Endodermal cell (in vitro differentiated cells): ENCODE results near the gene PSMF1. TPM values are rescaled to one million over a fixed set of nuclear protein-coding genes. Genes with fewer than 3 reads are reported as not detected.

Experiments used
- DNase-seq: peaks from one replicate; pipeline ENCODE4 v3.0.0-alpha.2; 2017
- H3K27ac ChIP-seq: 2 replicates; pipeline ENCODE4 v1.5.1; 2013; ENCODE audit warnings: mild to moderate bottlenecking, low read depth, low read length, moderate library complexity
- H3K27me3 ChIP-seq: 2 replicates; pipeline ENCODE4 v1.6.1; 2013; ENCODE audit warnings: mild to moderate bottlenecking, low read length, moderate library complexity; ENCODE audit not compliant: insufficient read depth, control insufficient read depth, poor library complexity, severe bottlenecking
- H3K36me3 ChIP-seq: 2 replicates; pipeline ENCODE4 v1.7.0; 2013; ENCODE audit warnings: mild to moderate bottlenecking, low read length, moderate library complexity; ENCODE audit not compliant: control insufficient read depth, insufficient read depth
- H3K4me1 ChIP-seq: one replicate; pipeline ENCODE4 v1.7.0; 2013; ENCODE audit warnings: low read length; ENCODE audit not compliant: control insufficient read depth, insufficient read depth
- H3K4me3 ChIP-seq: 2 replicates; pipeline ENCODE4 v1.5.1; 2013; ENCODE audit warnings: mild to moderate bottlenecking, low read length, moderate library complexity
- H3K9ac ChIP-seq: 2 replicates; pipeline ENCODE4 v1.6.1; 2013; ENCODE audit warnings: mild to moderate bottlenecking, low read length, moderate library complexity; ENCODE audit not compliant: poor library complexity, severe bottlenecking; ENCODE audit errors: extremely low read depth
- H3K9me3 ChIP-seq: 2 replicates; pipeline ENCODE4 v1.6.1; 2013; ENCODE audit warnings: mild to moderate bottlenecking, low read length, moderate library complexity; ENCODE audit not compliant: control insufficient read depth
- H3K27ac Mint-ChIP-seq: 2 replicates; pipeline ENCODE4 v1.8.0; 2020; ENCODE audit warnings: mixed read lengths
- H3K27me3 Mint-ChIP-seq: 2 replicates; pipeline ENCODE4 v1.8.0; 2021; ENCODE audit warnings: mild to moderate bottlenecking, mixed read lengths; ENCODE audit not compliant: insufficient read depth
- H3K36me3 Mint-ChIP-seq: 2 replicates; pipeline ENCODE4 v1.8.0; 2020; ENCODE audit warnings: low read depth, mixed read lengths
- H3K4me1 Mint-ChIP-seq: 2 replicates; pipeline ENCODE4 v1.8.0; 2020; ENCODE audit warnings: mixed read lengths
- H3K4me3 Mint-ChIP-seq: 2 replicates; pipeline ENCODE4 v1.8.0; 2020; ENCODE audit warnings: mild to moderate bottlenecking, moderate library complexity, mixed read lengths
- H3K9me3 Mint-ChIP-seq: 2 replicates; pipeline ENCODE4 v1.8.0; 2020; ENCODE audit warnings: mild to moderate bottlenecking, mixed read lengths
- WGBS, 2 experiments: methylation state at CpG; one replicate each; pipeline versions ENCODE4 v1.1.5 to v1.1.7; 2013; ENCODE audit warnings: missing lambda C conversion rate in 2 of 2, mixed read lengths in 1 of 2; ENCODE audit not compliant: insufficient coverage in 1 of 2, insufficient read length in 1 of 2; 5-methylcytosine and 5-hydroxymethylcytosine counted together
- total RNA-seq, 2 donors: library from RNA; stranded (reverse); fragmentation: NEBNext Ultra II Directional in 1 of 2; extraction: Animal tissue kit (Norgen Biotek cat#: 25700) in 1 of 2; gene quantifications; 2 replicates in 1 of 2; 3 replicates in 1 of 2; pipeline ENCODE4 v1.2.1, GENCODE V29; 2021
- TF ChIP-seq, protein P1 (sequence below): fragments of 200-600 bp; sonication (generic); conservative IDR thresholded peaks from 2 replicates; pipeline ENCODE4 v1.5.0; 2021; ENCODE audit warnings: antibody characterized with exemption, mild to moderate bottlenecking

The PSMF1 gene
- total RNA-seq, 2 donors from 2014 or later, result 72.5 to 84.7 TPM

DNA sequence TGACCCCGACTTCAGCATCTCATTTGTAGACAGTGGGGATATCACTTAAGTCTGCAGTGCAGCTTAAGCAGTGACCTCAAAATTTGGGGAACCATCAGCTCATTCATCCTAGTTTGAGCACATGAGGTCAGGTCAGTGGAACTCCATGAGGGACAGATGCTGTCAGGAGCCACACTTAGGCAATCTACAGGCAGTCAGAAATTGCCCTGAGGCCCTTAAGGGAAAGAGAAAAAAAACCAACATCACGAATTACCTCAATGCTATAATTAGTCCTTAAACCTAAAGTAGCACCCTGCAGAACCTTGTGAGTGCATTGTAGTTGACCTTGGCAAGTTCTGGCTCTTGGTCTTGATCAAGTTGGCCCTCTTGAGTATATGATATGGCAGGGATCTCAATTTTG lies 45.3 kb downstream of the PSMF1 start:
- TF ChIP-seq, protein P1, sequence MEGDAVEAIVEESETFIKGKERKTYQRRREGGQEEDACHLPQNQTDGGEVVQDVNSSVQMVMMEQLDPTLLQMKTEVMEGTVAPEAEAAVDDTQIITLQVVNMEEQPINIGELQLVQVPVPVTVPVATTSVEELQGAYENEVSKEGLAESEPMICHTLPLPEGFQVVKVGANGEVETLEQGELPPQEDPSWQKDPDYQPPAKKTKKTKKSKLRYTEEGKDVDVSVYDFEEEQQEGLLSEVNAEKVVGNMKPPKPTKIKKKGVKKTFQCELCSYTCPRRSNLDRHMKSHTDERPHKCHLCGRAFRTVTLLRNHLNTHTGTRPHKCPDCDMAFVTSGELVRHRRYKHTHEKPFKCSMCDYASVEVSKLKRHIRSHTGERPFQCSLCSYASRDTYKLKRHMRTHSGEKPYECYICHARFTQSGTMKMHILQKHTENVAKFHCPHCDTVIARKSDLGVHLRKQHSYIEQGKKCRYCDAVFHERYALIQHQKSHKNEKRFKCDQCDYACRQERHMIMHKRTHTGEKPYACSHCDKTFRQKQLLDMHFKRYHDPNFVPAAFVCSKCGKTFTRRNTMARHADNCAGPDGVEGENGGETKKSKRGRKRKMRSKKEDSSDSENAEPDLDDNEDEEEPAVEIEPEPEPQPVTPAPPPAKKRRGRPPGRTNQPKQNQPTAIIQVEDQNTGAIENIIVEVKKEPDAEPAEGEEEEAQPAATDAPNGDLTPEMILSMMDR, result no peak
- H3K9me3 Mint-ChIP-seq, result no peaks in the 10 kb centered on the region
- DNase-seq, result peak; percentile 18
- peaks cover 68% of the 10 kb centered on the region for H3K36me3 Mint-ChIP-seq
- no peaks in the 10 kb centered on the region for H3K4me1 Mint-ChIP-seq
- Histone ChIP-seq H3K4me1 (no peaks in the 10 kb centered on the region), H3K4me3 (no peak overlapping the region), H3K27me3 (no peaks in the 10 kb centered on the region), H3K9me3 (no peaks in the 10 kb centered on the region), H3K9ac (no peak overlapping the region), H3K36me3 (peaks cover 69% of the 10 kb centered on the region), H3K27ac (no peak overlapping the region)
- no peak overlapping the region for H3K27ac Mint-ChIP-seq
- no peak overlapping the region for H3K4me3 Mint-ChIP-seq
- WGBS, 2 experiments, result 100% methylated on average over 1 to 2 of the region's 2 CpGs
- no peaks in the 10 kb centered on the region for H3K27me3 Mint-ChIP-seq

DNA sequence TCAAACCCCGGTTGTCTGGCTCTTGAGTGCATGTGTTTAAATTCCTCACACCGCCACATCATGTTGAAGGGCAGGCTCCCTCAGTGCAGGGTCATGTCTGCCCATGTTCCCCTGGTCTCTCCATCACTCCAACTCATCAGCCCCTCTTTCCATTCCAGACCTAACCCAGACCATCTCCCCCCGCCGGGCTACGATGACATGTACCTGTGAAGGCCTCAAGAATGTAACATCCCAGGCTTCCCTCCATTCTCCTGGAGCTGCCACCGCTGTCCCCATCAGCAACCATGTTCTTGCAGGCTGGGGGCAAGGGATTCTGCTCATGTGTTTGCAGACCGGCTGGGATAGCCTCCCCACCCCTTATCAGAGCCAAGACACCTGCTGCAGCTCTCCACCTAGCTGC lies 46.5 kb downstream of the PSMF1 start:
- Mint-ChIP-seq H3K27me3 (no peaks in the 10 kb centered on the region), H3K27ac (no peak overlapping the region), H3K9me3 (no peaks in the 10 kb centered on the region), H3K4me1 (no peaks in the 10 kb centered on the region), H3K4me3 (no peak overlapping the region), H3K36me3 (peaks cover 75% of the 10 kb centered on the region)
- Histone ChIP-seq H3K36me3 (peaks cover 80% of the 10 kb centered on the region), H3K9me3 (no peaks in the 10 kb centered on the region), H3K4me1 (no peaks in the 10 kb centered on the region), H3K27ac (no peak overlapping the region), H3K27me3 (no peaks in the 10 kb centered on the region), H3K9ac (no peak overlapping the region), H3K4me3 (no peak overlapping the region)
- peak; percentile 24 for DNase-seq
- WGBS, 2 experiments, result 90 to 95% methylated on average over 3 to 7 of the region's 7 CpGs
- TF ChIP-seq, protein P1, result no peak

DNA sequence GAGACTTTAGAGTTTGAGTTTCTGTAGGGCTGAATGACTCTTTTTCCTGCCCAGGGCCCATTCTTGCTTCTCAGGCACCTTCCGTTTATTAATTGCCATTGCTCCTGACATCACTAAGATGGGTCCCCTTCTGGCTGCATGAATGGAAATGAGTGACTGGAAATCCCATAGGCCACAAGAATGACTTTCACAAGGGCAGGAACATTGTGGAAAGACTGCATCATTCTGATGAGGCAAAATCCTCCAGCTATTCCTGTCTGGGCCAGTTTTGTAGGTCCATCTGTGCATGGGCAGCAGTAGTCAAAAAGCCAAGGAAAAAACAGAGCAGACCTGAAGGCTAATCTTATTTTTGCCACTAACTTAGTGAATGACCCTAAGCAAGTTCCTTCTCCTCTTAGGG lies 47.1 kb downstream of the PSMF1 start:
- Histone ChIP-seq H3K36me3 (peaks cover 86% of the 10 kb centered on the region), H3K9ac (no peak overlapping the region), H3K4me1 (no peaks in the 10 kb centered on the region), H3K27me3 (no peaks in the 10 kb centered on the region), H3K9me3 (no peaks in the 10 kb centered on the region), H3K27ac (no peak overlapping the region), H3K4me3 (no peak overlapping the region)
- H3K4me3 Mint-ChIP-seq, result no peak overlapping the region
- peaks cover 72% of the 10 kb centered on the region for H3K36me3 Mint-ChIP-seq
- H3K27ac Mint-ChIP-seq, result no peak overlapping the region
- H3K9me3 Mint-ChIP-seq, result no peaks in the 10 kb centered on the region
- no peaks in the 10 kb centered on the region for H3K4me1 Mint-ChIP-seq
- 100% methylated on average over 1 of the region's 1 CpG for WGBS, 2 experiments
- DNase-seq, result peak; percentile 18
- H3K27me3 Mint-ChIP-seq, result no peaks in the 10 kb centered on the region
- TF ChIP-seq, protein P1, result no peak
